ENCODE results near the gene SMO. TPM values are rescaled to one million over a fixed set of nuclear protein-coding genes. Genes with fewer than 3 reads are reported as not detected.
A peak's percentile ranks its signal among the peaks of the same experiment; 100 is the strongest.
"Not testable (repeated sequence)": the region's sequence is repeated elsewhere in the genome, so short reads cannot be mapped to it uniquely, and the experiment has no call there.

Gene SMO
- polyA plus RNA-seq, 4 donors = 0.54 to 23.0 (median 2.5) TPM; not detected in 1

- Histone ChIP-seq H3K4me1 (ENCODE audit: control insufficient read depth in 3 of 3, insufficient read depth in 2 of 3, low read depth in 1 of 3, low read length in 2 of 3) (no peaks in the 10 kb centered on the region), H3K4me3 (ENCODE audit: low read depth in 1 of 3, low read length in 3 of 3) (no peak overlapping the region), H3K36me3 (ENCODE audit: control insufficient read depth in 3 of 3, insufficient read depth in 2 of 3, low read depth in 1 of 3, low read length in 3 of 3) (peaks cover 0 to 66% (median 0%) of the 10 kb centered on the region in 3 donors), H3K27me3 (ENCODE audit: control insufficient read depth in 3 of 3, insufficient read depth in 3 of 3, low read length in 3 of 3) (no peaks in the 10 kb centered on the region), H3K9me3 (ENCODE audit: control insufficient read depth in 2 of 2, insufficient read depth in 1 of 2, low read depth in 1 of 2, low read length in 1 of 2) (no peaks in the 10 kb centered on the region), H3K27ac (ENCODE audit: low read depth in 1 of 3, low read length in 2 of 3) (no peak overlapping the region)
- 83 to 90% (median 88%) methylated on average over 15 of the region's 15 CpGs for WGBS, 3 donors
- no peak for FAIRE-seq
- DNase-seq = no peak
Observed at GRCh38 chr7:129209067-129209926, 20.9 kb downstream of the SMO start.

GRCh38 chr7:129210256-129210988 lies 22.0 kb downstream of the SMO start:
- peaks cover 0 to 3% of the 10 kb centered on the region in 2 donors for H3K9me3 ChIP-seq (ENCODE audit: control insufficient read depth in 2 of 2, insufficient read depth in 1 of 2, low read depth in 1 of 2, low read length in 1 of 2)
- FAIRE-seq (no peak), DNase-seq (peak; percentile 55 to 69)
- 55 to 71% (median 63%) methylated on average over 16 of the region's 16 CpGs for WGBS, 3 donors
- no peak overlapping the region for H3K27ac ChIP-seq (ENCODE audit: low read depth in 1 of 3, low read length in 2 of 3)
- no peak overlapping the region for H3K4me3 ChIP-seq (ENCODE audit: low read depth in 1 of 3, low read length in 3 of 3)
- H3K36me3 ChIP-seq (ENCODE audit: control insufficient read depth in 3 of 3, insufficient read depth in 2 of 3, low read depth in 1 of 3, low read length in 3 of 3) = peaks cover 0 to 60% (median 0%) of the 10 kb centered on the region in 3 donors
- no peaks in the 10 kb centered on the region for H3K27me3 ChIP-seq (ENCODE audit: control insufficient read depth in 3 of 3, insufficient read depth in 3 of 3, low read length in 3 of 3)
- H3K4me1 ChIP-seq (ENCODE audit: control insufficient read depth in 3 of 3, insufficient read depth in 2 of 3, low read depth in 1 of 3, low read length in 2 of 3) = no peaks in the 10 kb centered on the region

- DNase-seq = no peak
- 90 to 94% (median 94%) methylated on average over 14 of the region's 14 CpGs for WGBS, 3 donors
- Histone ChIP-seq H3K9me3 (ENCODE audit: control insufficient read depth in 2 of 2, insufficient read depth in 1 of 2, low read depth in 1 of 2, low read length in 1 of 2) (peaks cover 0 to 3% of the 10 kb centered on the region in 2 donors), H3K27me3 (ENCODE audit: control insufficient read depth in 3 of 3, insufficient read depth in 3 of 3, low read length in 3 of 3) (no peaks in the 10 kb centered on the region), H3K4me3 (ENCODE audit: low read depth in 1 of 3, low read length in 3 of 3) (no peak overlapping the region), H3K27ac (ENCODE audit: low read depth in 1 of 3, low read length in 2 of 3) (no peak overlapping the region), H3K4me1 (ENCODE audit: control insufficient read depth in 3 of 3, insufficient read depth in 2 of 3, low read depth in 1 of 3, low read length in 2 of 3) (no peaks in the 10 kb centered on the region), H3K36me3 (ENCODE audit: control insufficient read depth in 3 of 3, insufficient read depth in 2 of 3, low read depth in 1 of 3, low read length in 3 of 3) (peaks cover 0 to 54% (median 0%) of the 10 kb centered on the region in 3 donors)
- FAIRE-seq = no peak
Observed at GRCh38 chr7:129210989-129211312, 22.5 kb downstream of the SMO start.

- DNase-seq = no peak
- Histone ChIP-seq H3K9me3 (ENCODE audit: control insufficient read depth in 2 of 2, insufficient read depth in 1 of 2, low read depth in 1 of 2, low read length in 1 of 2) (peaks cover 0 to 3% of the 10 kb centered on the region in 2 donors), H3K27me3 (ENCODE audit: control insufficient read depth in 3 of 3, insufficient read depth in 3 of 3, low read length in 3 of 3) (no peaks in the 10 kb centered on the region), H3K27ac (ENCODE audit: low read depth in 1 of 3, low read length in 2 of 3) (no peak overlapping the region), H3K4me1 (ENCODE audit: control insufficient read depth in 3 of 3, insufficient read depth in 2 of 3, low read depth in 1 of 3, low read length in 2 of 3) (no peaks in the 10 kb centered on the region), H3K36me3 (ENCODE audit: control insufficient read depth in 3 of 3, insufficient read depth in 2 of 3, low read depth in 1 of 3, low read length in 3 of 3) (peaks cover 0 to 45% (median 0%) of the 10 kb centered on the region in 3 donors), H3K4me3 (ENCODE audit: low read depth in 1 of 3, low read length in 3 of 3) (no peak overlapping the region)
- WGBS, 3 donors = 92 to 95% (median 93%) methylated on average over 10 to 14 of the region's 14 CpGs
- no peak for FAIRE-seq
Observed at GRCh38 chr7:129212126-129212525, 23.7 kb downstream of the SMO start.

- no peak overlapping the region for H3K27ac ChIP-seq (ENCODE audit: low read depth in 1 of 3, low read length in 2 of 3)
- no peaks in the 10 kb centered on the region for H3K4me1 ChIP-seq (ENCODE audit: control insufficient read depth in 3 of 3, insufficient read depth in 2 of 3, low read depth in 1 of 3, low read length in 2 of 3)
- peaks cover 0 to 44% (median 0%) of the 10 kb centered on the region in 3 donors for H3K36me3 ChIP-seq (ENCODE audit: control insufficient read depth in 3 of 3, insufficient read depth in 2 of 3, low read depth in 1 of 3, low read length in 3 of 3)
- H3K9me3 ChIP-seq (ENCODE audit: control insufficient read depth in 2 of 2, insufficient read depth in 1 of 2, low read depth in 1 of 2, low read length in 1 of 2) = peaks cover 0 to 3% of the 10 kb centered on the region in 2 donors
- no peak for FAIRE-seq
- H3K4me3 ChIP-seq (ENCODE audit: low read depth in 1 of 3, low read length in 3 of 3) = no peak overlapping the region
- H3K27me3 ChIP-seq (ENCODE audit: control insufficient read depth in 3 of 3, insufficient read depth in 3 of 3, low read length in 3 of 3) = no peaks in the 10 kb centered on the region
- no peak for DNase-seq
- WGBS, 3 donors = 83 to 87% (median 85%) methylated on average over 4 of the region's 4 CpGs
Observed at GRCh38 chr7:129212596-129212995, 24.2 kb downstream of the SMO start.

- Histone ChIP-seq H3K36me3 (ENCODE audit: control insufficient read depth in 3 of 3, insufficient read depth in 2 of 3, low read depth in 1 of 3, low read length in 3 of 3) (peaks cover 0 to 40% (median 0%) of the 10 kb centered on the region in 3 donors), H3K27ac (ENCODE audit: low read depth in 1 of 3, low read length in 2 of 3) (no peak overlapping the region), H3K4me3 (ENCODE audit: low read depth in 1 of 3, low read length in 3 of 3) (no peak overlapping the region), H3K27me3 (ENCODE audit: control insufficient read depth in 3 of 3, insufficient read depth in 3 of 3, low read length in 3 of 3) (no peaks in the 10 kb centered on the region), H3K9me3 (ENCODE audit: control insufficient read depth in 2 of 2, insufficient read depth in 1 of 2, low read depth in 1 of 2, low read length in 1 of 2) (peaks cover 0 to 3% of the 10 kb centered on the region in 2 donors), H3K4me1 (ENCODE audit: control insufficient read depth in 3 of 3, insufficient read depth in 2 of 3, low read depth in 1 of 3, low read length in 2 of 3) (peaks cover 0 to 2% (median 0%) of the 10 kb centered on the region in 3 donors)
- no peak for FAIRE-seq
- 48 to 57% (median 52%) methylated on average over 15 of the region's 15 CpGs for WGBS, 3 donors
- peak in 1 of 2 donors; percentile 20 for DNase-seq
Observed at GRCh38 chr7:129213828-129214227, 25.4 kb downstream of the SMO start.

GRCh38 chr7:129215691-129216090 lies 27.3 kb downstream of the SMO start:
- not testable (repeated sequence) for DNase-seq; H3K4me1 ChIP-seq (ENCODE audit: control insufficient read depth in 3 of 3, insufficient read depth in 2 of 3, low read depth in 1 of 3, low read length in 2 of 3); FAIRE-seq; H3K27ac ChIP-seq (ENCODE audit: low read depth in 1 of 3, low read length in 2 of 3); H3K4me3 ChIP-seq (ENCODE audit: low read depth in 1 of 3, low read length in 3 of 3); H3K27me3 ChIP-seq (ENCODE audit: control insufficient read depth in 3 of 3, insufficient read depth in 3 of 3, low read length in 3 of 3); H3K9me3 ChIP-seq (ENCODE audit: control insufficient read depth in 2 of 2, insufficient read depth in 1 of 2, low read depth in 1 of 2, low read length in 1 of 2)
- 94 to 98% (median 96%) methylated on average over 15 of the region's 15 CpGs for WGBS, 3 donors
- H3K36me3 ChIP-seq (ENCODE audit: control insufficient read depth in 3 of 3, insufficient read depth in 2 of 3, low read depth in 1 of 3, low read length in 3 of 3) = peaks cover 0 to 26% (median 0%) of the 10 kb centered on the region in 3 donors

GRCh38 chr7:129216101-129216715 lies 27.8 kb downstream of the SMO start:
- H3K36me3 ChIP-seq (ENCODE audit: control insufficient read depth in 3 of 3, insufficient read depth in 2 of 3, low read depth in 1 of 3, low read length in 3 of 3) = peaks cover 0 to 21% (median 0%) of the 10 kb centered on the region in 3 donors
- not testable (repeated sequence) for DNase-seq; H3K4me3 ChIP-seq (ENCODE audit: low read depth in 1 of 3, low read length in 3 of 3); H3K9me3 ChIP-seq (ENCODE audit: control insufficient read depth in 2 of 2, insufficient read depth in 1 of 2, low read depth in 1 of 2, low read length in 1 of 2); H3K4me1 ChIP-seq (ENCODE audit: control insufficient read depth in 3 of 3, insufficient read depth in 2 of 3, low read depth in 1 of 3, low read length in 2 of 3); H3K27me3 ChIP-seq (ENCODE audit: control insufficient read depth in 3 of 3, insufficient read depth in 3 of 3, low read length in 3 of 3); FAIRE-seq; H3K27ac ChIP-seq (ENCODE audit: low read depth in 1 of 3, low read length in 2 of 3)
- 94 to 96% (median 95%) methylated on average over 33 to 34 of the region's 34 CpGs for WGBS, 3 donors

Data from small intestine (tissue), 7 donors.